GM12878 (cell line): ENCODE data around the gene DIPK1A. TPM values are rescaled to one million over a fixed set of nuclear protein-coding genes. Genes with fewer than 3 reads are reported as not detected.

Experiments
- ATAC-seq: fragments of 200-7000 bp; cut with Tn5 transposase; 3 replicates; pipeline ENCODE4 v1.9.1; 2020; ENCODE audit warnings: mild to moderate bottlenecking, moderate library complexity
- BruUV-seq: library from RNA; stranded (reverse); fragments of 400-500 nt; replicated peaks from 2 replicates; lab custom pipeline; 2021; lab: Mats Ljungman, UMichigan
- CTCF ChIA-PET: fragments of 300-600 bp; sonication (Branson Sonifier 250); formaldehyde crosslinking; extraction: SDS; loops from one replicate; lab custom pipeline; 2021; ENCODE audit warnings: inconsistent platforms; lab: Yijun Ruan, JAX
- POLR2A ChIA-PET: fragments of 350-600 bp; formaldehyde crosslinking; extraction: SDS; loops from one replicate; lab custom pipeline; 2021; ENCODE audit warnings: inconsistent platforms; lab: Charles Lee
- RAD21 ChIA-PET: fragments of 300-600 bp; sonication (Branson Sonifier 250); formaldehyde crosslinking; loops from one replicate; lab custom pipeline; 2023; ENCODE audit warnings: antibody characterized with exemption; ENCODE audit not compliant: unreplicated experiment; lab: Charles Lee
- SMC1A ChIA-PET: fragments of 300-600 bp; sonication (Branson Sonifier 250); formaldehyde crosslinking; loops from one replicate; lab custom pipeline; 2023; ENCODE audit not compliant: unreplicated experiment, uncharacterized antibody; lab: Charles Lee
- DNase-seq: peaks from one replicate; pipeline ENCODE4 v3.0.0-alpha.2; 2011; ENCODE audit warnings: low read depth, low spot score
- FAIRE-seq: peaks from 3 replicates; lab custom pipeline; 2011; peaks lifted over from hg19 to GRCh38; lab: Jason Lieb, UNC
- H2AFZ ChIP-seq: 2 replicates; pipeline ENCODE4 v1.6.0; 2011; ENCODE audit warnings: low read depth, low read length, control low read depth; ENCODE audit not compliant: control insufficient read depth
- H3K27ac ChIP-seq: 2 replicates; pipeline ENCODE4 v1.5.1; 2011; ENCODE audit warnings: control low read depth; ENCODE audit not compliant: control insufficient read depth, insufficient read depth
- H3K27me3 ChIP-seq, 2 experiments: replicated peaks in 1 of 2; 2 replicates each; pipeline versions ENCODE4 v1.6.0 to v1.6.1; 2011; ENCODE audit warnings: low read length in 1 of 2; ENCODE audit not compliant: control insufficient read depth in 2 of 2, insufficient read depth in 2 of 2
- H3K36me3 ChIP-seq, 2 experiments: 2 replicates each; pipeline ENCODE4 v1.5.1; 2011; ENCODE audit warnings: low read length in 1 of 2; ENCODE audit not compliant: control insufficient read depth in 2 of 2, insufficient read depth in 2 of 2
- H3K4me1 ChIP-seq: 2 replicates; pipeline ENCODE4 v1.6.1; 2011; ENCODE audit warnings: mild to moderate bottlenecking, low read length, moderate library complexity, mixed read lengths; ENCODE audit not compliant: control insufficient read depth, insufficient read depth
- H3K4me2 ChIP-seq: 2 replicates; pipeline ENCODE4 v1.6.0; 2011; ENCODE audit warnings: control low read depth; ENCODE audit not compliant: control insufficient read depth, insufficient read depth
- H3K4me3 ChIP-seq: fragments of 200-600 bp; sonication (generic); 2 replicates; pipeline ENCODE4 v1.5.1; 2016
- H3K79me2 ChIP-seq: 2 replicates; pipeline ENCODE4 v1.6.0; 2011; ENCODE audit warnings: low read length; ENCODE audit not compliant: control insufficient read depth, insufficient read depth
- H3K9ac ChIP-seq: 2 replicates; pipeline ENCODE4 v1.8.0; 2011; ENCODE audit warnings: low read length, control low read depth, mixed read lengths; ENCODE audit not compliant: control insufficient read depth, insufficient read depth
- H3K9me3 ChIP-seq: replicated peaks from 3 replicates; pipeline ENCODE4 v1.5.1; 2011; ENCODE audit warnings: mild to moderate bottlenecking, low read length; ENCODE audit not compliant: control insufficient read depth, insufficient read depth
- H4K20me1 ChIP-seq: 2 replicates; pipeline ENCODE4 v1.6.0; 2011; ENCODE audit not compliant: control insufficient read depth, insufficient read depth
- BCL11A ChIP-seq: IDR thresholded peaks from 2 replicates; pipeline ENCODE4 v1.6.1; 2011; ENCODE audit warnings: low read depth, low read length
- BCL3 ChIP-seq: IDR thresholded peaks from 2 replicates; pipeline ENCODE4 v1.6.1; 2011; ENCODE audit warnings: borderline replicate concordance, low read depth, mild to moderate bottlenecking, moderate library complexity, low read length; ENCODE audit not compliant: insufficient read depth, poor library complexity, severe bottlenecking
- BCLAF1 ChIP-seq: fragments of 450-650 bp; IDR thresholded peaks from 2 replicates; pipeline ENCODE4 v1.6.1; 2017; ENCODE audit warnings: antibody characterized with exemption, mild to moderate bottlenecking, moderate library complexity
- CUX1 ChIP-seq: IDR thresholded peaks from 2 replicates; pipeline ENCODE4 v1.6.1; 2012; ENCODE audit warnings: improper control_type of control experiment, low read depth, low read length; ENCODE audit not compliant: insufficient replicate concordance
- NFXL1 ChIP-seq: fragments of 450-650 bp; IDR thresholded peaks from 2 replicates; pipeline ENCODE4 v1.6.1; 2017; ENCODE audit warnings: antibody characterized with exemption, mild to moderate bottlenecking, borderline replicate concordance
- NRF1 ChIP-seq: conservative IDR thresholded peaks from 2 replicates; pipeline ENCODE4 v1.6.1; 2011; ENCODE audit warnings: mild to moderate bottlenecking, low read depth, low read length, improper control_type of control experiment
- SIN3A ChIP-seq: IDR thresholded peaks from 2 replicates; pipeline ENCODE4 v1.6.1; 2012; ENCODE audit warnings: low read depth, low read length, improper control_type of control experiment
- WGBS: methylation state at CpG from one replicate; pipeline ENCODE4 v1.1.6; 2016; ENCODE audit warnings: low lambda C conversion rate; ENCODE audit not compliant: insufficient replicate concordance, insufficient coverage; ENCODE audit errors: missing lambda C conversion rate; 5-methylcytosine and 5-hydroxymethylcytosine counted together
- in situ Hi-C: fragments of 300-500 bp; cut with MboI; formaldehyde crosslinking; loops from 9 replicates; pipeline ENCODE4 v1.14.3; 2018; ENCODE audit warnings: mixed read lengths
- intact Hi-C: fragments of 100-400 bp; cut with micrococcal nuclease; formaldehyde crosslinking; loops from one replicate; pipeline ENCODE4 v1.14.2; 2022; ENCODE audit not compliant: unreplicated experiment
- polyA plus RNA-seq, 11 experiments: library from polyadenylated mRNA; depleted of rRNA in 4 of 11; unstranded in 6 of 11; stranded (reverse) in 5 of 11; fragments of >200 nt; fragmentation: Nextera tagmentation in 4 of 11; fragmentation: Illumina TruSeq in 1 of 11; extraction: Ambion mirVana in 4 of 11; extraction: Trizol in 1 of 11; gene quantifications; 1 replicate in 1 of 11; 2 replicates in 10 of 11; pipeline versions ENCODE4 v1.2.1 to v1.2.3, GENCODE V29; 2011 to 2016; ENCODE audit warnings: inconsistent platforms in 2 of 11, missing spikeins in 2 of 11, low read depth in 1 of 11
- total RNA-seq, 4 experiments: library from RNA; depleted of rRNA in 3 of 4; stranded (reverse); fragments of >200 nt in 3 of 4; fragmentation: Illumina TruSeq in 1 of 4; extraction: Trizol in 1 of 4; gene quantifications; 2 replicates each; pipeline versions ENCODE4 v1.2.1 to v1.2.3, GENCODE V29; 2013 to 2021

The DIPK1A gene
- total and polyA plus RNA-seq, 10 of the 15 experiments (the other 5 are each of a cell fraction or from before 2014, with no cell fraction given), result 4.9 to 15.0 (median 9.7) TPM

GRCh38 chr1:92995441-92996430 lies 34.5 kb upstream of the DIPK1A start:
- DNase-seq, result no peak
- intact Hi-C loops, result no loop called here
- no peak overlapping the region for H2AFZ ChIP-seq

More at GRCh38 chr1:92995441-92996430, 34.5 kb upstream of the DIPK1A start:
- Histone ChIP-seq H3K36me3 (no peaks in the 10 kb centered on the region), H3K9ac (no peak overlapping the region), H4K20me1 (no peaks in the 10 kb centered on the region), H3K79me2 (no peaks in the 10 kb centered on the region), H3K27me3 (no peaks in the 10 kb centered on the region), H3K4me1 (peaks cover 6% of the 10 kb centered on the region), H3K4me2 (no peak overlapping the region), H3K9me3 (no peaks in the 10 kb centered on the region), H3K4me3 (no peak overlapping the region), H3K27ac (no peak overlapping the region)
- POLR2A ChIA-PET, result no interaction called here
- WGBS, result 45% methylated on average over 8 of the region's 8 CpGs
- SMC1A ChIA-PET, result interaction anchor here (0.8 to 3.8 kb wide), 6 partner anchors 16 to 138 kb away, joined by 3 to 253 read pairs (median 78); partner anchors contain the start of gene DIPK1A
- TF ChIP-seq CUX1, result no peak
- no peak for TF ChIP-seq BCL11A
- no peak for TF ChIP-seq BCLAF1
- TF ChIP-seq BCL3, result no peak
- no peak for TF ChIP-seq SIN3A
- no peak for TF ChIP-seq NFXL1
- no peak for TF ChIP-seq NRF1
- RAD21 ChIA-PET, result interaction anchor here (1.2 to 3.5 kb wide), 6 partner anchors 9 to 246 kb away, joined by 3 to 133 read pairs (median 10); partner anchors contain the start of gene DIPK1A
- BruUV-seq, result no TSS peak
- CTCF ChIA-PET, result interaction anchor here (0.8 to 3.8 kb wide), 15 partner anchors 8 to 139 kb away, joined by 3 to 304 read pairs (median 12); partner anchors contain the start of gene DIPK1A
- FAIRE-seq (no peak), ATAC-seq (no peak)
- in situ Hi-C loops, result no loop called here
